Esophagus mucosa (tissue), 1 donor: ENCODE measurements around the gene NPHS1. TPM values are rescaled to one million over a fixed set of nuclear protein-coding genes. Genes with fewer than 3 reads are reported as not detected.
"Not testable (repeated sequence)": the region's sequence is repeated elsewhere in the genome, so short reads cannot be mapped to it uniquely, and the experiment has no call there.

Experiments used
- ATAC-seq: fragments of 200-7000 bp; cut with Tn5 transposase; one replicate; pipeline ENCODE4 v1.9.1; 2020
- total RNA-seq: library from RNA; stranded (reverse); gene quantifications from one replicate; pipeline ENCODE4 v1.2.4, GENCODE V29; 2023
- donor health status: DM: yes; HTN: yes; CAD: no.

The NPHS1 gene
- total RNA-seq, result not detected

- no peak for ATAC-seq
These were observed at the start of gene NPHS1 for GRCh38 chr19:35852029-35852780. TSS of gene NPHS1 (minus strand) at chr19:35852504. CDS start at chr19:35851837, 667 bp downstream.

GRCh38 chr19:35901055-35901644, 48.8 kb upstream of the NPHS1 start:
- ATAC-seq, result no peak

- ATAC-seq, result peak; percentile 83
These were observed 47.4 kb upstream of the NPHS1 start for GRCh38 chr19:35899547-35900214.

- peak; percentile 2 for ATAC-seq
These were observed 46.1 kb upstream of the NPHS1 start for GRCh38 chr19:35898499-35898809.

GRCh38 chr19:35897706-35898451, 45.6 kb upstream of the NPHS1 start:
- no peak for ATAC-seq

GRCh38 chr19:35896643-35897040, 44.3 kb upstream of the NPHS1 start:
- ATAC-seq, result no peak

- no peak for ATAC-seq
These were observed 43.8 kb upstream of the NPHS1 start for GRCh38 chr19:35895911-35896642.

GRCh38 chr19:35894342-35894741, 42.0 kb upstream of the NPHS1 start:
- ATAC-seq, result no peak

- not testable (repeated sequence) for ATAC-seq
These were observed 39.5 kb upstream of the NPHS1 start for GRCh38 chr19:35891819-35892218.

GRCh38 chr19:35890113-35890650, 37.9 kb upstream of the NPHS1 start:
- no peak for ATAC-seq

- peak; percentile 32 for ATAC-seq
These were observed 37.2 kb upstream of the NPHS1 start for GRCh38 chr19:35889370-35890112.

- ATAC-seq, result no peak
These were observed 36.1 kb upstream of the NPHS1 start for GRCh38 chr19:35888398-35888797.

- no peak for ATAC-seq
These were observed 34.9 kb upstream of the NPHS1 start for GRCh38 chr19:35887197-35887596.

GRCh38 chr19:35885904-35886303, 33.6 kb upstream of the NPHS1 start:
- ATAC-seq, result no peak

GRCh38 chr19:35885225-35885738, 33.0 kb upstream of the NPHS1 start:
- no peak for ATAC-seq

GRCh38 chr19:35883882-35884281, 31.6 kb upstream of the NPHS1 start:
- no peak for ATAC-seq

GRCh38 chr19:35882114-35882832, 30.0 kb upstream of the NPHS1 start:
- ATAC-seq, result peak; percentile 60

- ATAC-seq, result peak; percentile 89
These were observed 27.5 kb upstream of the NPHS1 start for GRCh38 chr19:35879770-35880317.

GRCh38 chr19:35879068-35879467, 26.8 kb upstream of the NPHS1 start:
- ATAC-seq, result no peak

GRCh38 chr19:35874392-35874930, 22.2 kb upstream of the NPHS1 start:
- ATAC-seq, result no peak
